Measurements from ENCODE around the gene RASSF5.

RASSF5 gene

GRCh38 chr1:206634365-206635079 lies 127.2 kb downstream of the RASSF5 start:
- peak; percentile 68 to 76 for DNase-seq (ENCODE audit: low read depth in 2 of 2)

GRCh38 chr1:206635080-206635977 lies 128.0 kb downstream of the RASSF5 start, which contains the start of gene DYRK3:
DYRK3 (plus strand) TSS chr1:206635536; CDS start chr1:206635704, 168 bp downstream.
- peak; percentile 93 for DNase-seq (ENCODE audit: low read depth in 2 of 2)

GRCh38 chr1:206635978-206636345 lies 128.6 kb downstream of the RASSF5 start:
- DNase-seq (ENCODE audit: low read depth in 2 of 2): no peak

- DNase-seq (ENCODE audit: low read depth in 2 of 2): no peak
Measured at GRCh38 chr1:206636671-206637070, 129.3 kb downstream of the RASSF5 start.

GRCh38 chr1:206637605-206638004 lies 130.3 kb downstream of the RASSF5 start:
- no peak for DNase-seq (ENCODE audit: low read depth in 2 of 2)
